HL-60 (cell line): ENCODE measurements around the gene CBLB.

Source experiments
- CTCF ChIP-seq: IDR thresholded peaks from one replicate; pipeline ENCODE4 v1.5.1; 2011; ENCODE audit warnings: low read length, control low read depth, inconsistent platforms; ENCODE audit not compliant: insufficient read depth
- POLR2AphosphoS5 ChIP-seq: IDR thresholded peaks from 2 replicates; pipeline ENCODE4 v1.6.1; 2012; ENCODE audit warnings: low read depth
- REST ChIP-seq: IDR thresholded peaks from 2 replicates; pipeline ENCODE4 v1.6.1; 2012; ENCODE audit warnings: low read depth; ENCODE audit not compliant: insufficient replicate concordance

- TF ChIP-seq CTCF = no peak
- no peak for TF ChIP-seq POLR2AphosphoS5
- no peak for TF ChIP-seq REST
Observed at GRCh38 chr3:105885256-105885655, 16.4 kb upstream of the CBLB start.
